ENCODE measurements around the gene ZNF423. TPM values are rescaled to one million over a fixed set of nuclear protein-coding genes. Genes with fewer than 3 reads are reported as not detected.

The ZNF423 gene
- total and polyA plus RNA-seq, 7 donors = 2.3 to 30.7 (median 14.4) TPM

- WGBS, 3 donors = 50 to 60% (median 55%) methylated on average over 20 of the region's 20 CpGs
- H3K4me1 ChIP-seq = no peaks in the 10 kb centered on the region
- H3K36me3 ChIP-seq (ENCODE audit: insufficient read depth in 1 of 2, low read depth in 1 of 2) = no peaks in the 10 kb centered on the region
- no peak for TF ChIP-seq CTCF (IDR thresholded peaks at IDR 0.05)
- H3K9me3 ChIP-seq = no peaks in the 10 kb centered on the region
- H3K4me3 ChIP-seq = no peak overlapping the region
- intact Hi-C loops (cut with DNase I) = no loop called here
- H3K27ac ChIP-seq = no peak overlapping the region
- ATAC-seq (peak in 1 of 4 donors; percentile 22), DNase-seq (no peak)
- H3K27me3 ChIP-seq (ENCODE audit: insufficient read depth in 3 of 3, low read length in 2 of 3) = peaks cover 0 to 4% (median 0%) of the 10 kb centered on the region in 3 donors
Observed at GRCh38 chr16:49440156-49441065, 415.5 kb downstream of the ZNF423 start.

GRCh38 chr16:49439676-49440075 is 416.2 kb downstream of the ZNF423 start:
- Histone ChIP-seq H3K27me3 (ENCODE audit: insufficient read depth in 3 of 3, low read length in 2 of 3) (peaks cover 0 to 4% (median 0%) of the 10 kb centered on the region in 3 donors), H3K4me3 (no peak overlapping the region), H3K4me1 (no peaks in the 10 kb centered on the region), H3K9me3 (no peaks in the 10 kb centered on the region), H3K36me3 (ENCODE audit: insufficient read depth in 1 of 2, low read depth in 1 of 2) (no peaks in the 10 kb centered on the region), H3K27ac (no peak overlapping the region)
- TF ChIP-seq CTCF (IDR thresholded peaks at IDR 0.05) = no peak
- WGBS, 3 donors = 76 to 85% (median 84%) methylated on average over 3 to 4 of the region's 4 CpGs
- intact Hi-C loops (cut with DNase I) = no loop called here
- no peak for DNase-seq
- no peak for ATAC-seq

- H3K27me3 ChIP-seq (ENCODE audit: insufficient read depth in 3 of 3, low read length in 2 of 3) = peaks cover 0 to 4% (median 0%) of the 10 kb centered on the region in 3 donors
Observed at GRCh38 chr16:49439050-49439449, 416.9 kb downstream of the ZNF423 start.

More at GRCh38 chr16:49439050-49439449, 416.9 kb downstream of the ZNF423 start:
- Histone ChIP-seq H3K4me1 (no peaks in the 10 kb centered on the region), H3K4me3 (no peak overlapping the region), H3K27ac (no peak overlapping the region), H3K36me3 (ENCODE audit: insufficient read depth in 1 of 2, low read depth in 1 of 2) (no peaks in the 10 kb centered on the region), H3K9me3 (no peaks in the 10 kb centered on the region)
- no peak for ATAC-seq
- WGBS, 3 donors = 73 to 87% (median 83%) methylated on average over 7 of the region's 7 CpGs
- TF ChIP-seq CTCF (IDR thresholded peaks at IDR 0.05) = no peak
- DNase-seq = no peak
- intact Hi-C loops (cut with DNase I) = no loop called here

Other genes starting within 250 kb of the ZNF423 start
- 10 to 100 TPM; 10.9 to 15.8 (median 14.8) TPM for gene CNEP1R1, start 169.1 kb upstream of the ZNF423 start, total RNA-seq
- 10 to 100 TPM; 11.6 to 45.5 (median 16.2) TPM for gene CNEP1R1, start 169.1 kb upstream of the ZNF423 start, polyA plus RNA-seq
- gene HEATR3, start 209.9 kb upstream of the ZNF423 start, total RNA-seq = 10 to 100 TPM in 3 of 4 donors, 1 to 10 TPM in 1; 9.2 to 20.9 (median 13.4) TPM
- 10 to 100 TPM in 2 of 3 donors, 1 to 10 TPM in 1; 8.6 to 12.1 (median 10.4) TPM for gene HEATR3, start 209.9 kb upstream of the ZNF423 start, polyA plus RNA-seq

Measured in psoas muscle (tissue), 8 donors.